ENCODE measurements around the gene SLC8A1. TPM values are rescaled to one million over a fixed set of nuclear protein-coding genes. Genes with fewer than 3 reads are reported as not detected.
"Not testable (repeated sequence)": the region's sequence is repeated elsewhere in the genome, so short reads cannot be mapped to it uniquely, and the experiment has no call there.

Gene SLC8A1
- total RNA-seq, 1 donor, result 39.1 TPM

- no peak for DNase-seq (ENCODE audit: low read depth)
- no peak for TF ChIP-seq CTCF (IDR thresholded peaks at IDR 0.05; ENCODE audit: insufficient read depth, low read length)
Observed at GRCh38 chr2:40087927-40088326, 364.0 kb downstream of the SLC8A1 start.

GRCh38 chr2:40087434-40087833, 364.5 kb downstream of the SLC8A1 start:
- peak; percentile 52 for DNase-seq (ENCODE audit: low read depth)
- H3K4me3 ChIP-seq (ENCODE audit: low read depth, low read length), result no peak overlapping the region
- no peak for TF ChIP-seq CTCF (IDR thresholded peaks at IDR 0.05; ENCODE audit: insufficient read depth, low read length)

More at GRCh38 chr2:40087927-40088326, 364.0 kb downstream of the SLC8A1 start:
- H3K4me3 ChIP-seq (ENCODE audit: low read depth, low read length), result no peak overlapping the region

GRCh38 chr2:40085786-40086185, 366.1 kb downstream of the SLC8A1 start:
- no peak for TF ChIP-seq CTCF (IDR thresholded peaks at IDR 0.05; ENCODE audit: insufficient read depth, low read length)
- no peak overlapping the region for H3K4me3 ChIP-seq (ENCODE audit: low read depth, low read length)
- DNase-seq (ENCODE audit: low read depth), result no peak

- DNase-seq (ENCODE audit: low read depth); H3K4me3 ChIP-seq (ENCODE audit: low read depth, low read length): not testable (repeated sequence)
Observed at GRCh38 chr2:40073336-40073735, 378.6 kb downstream of the SLC8A1 start.

- no peak for DNase-seq (ENCODE audit: low read depth)
- no peak for TF ChIP-seq CTCF (IDR thresholded peaks at IDR 0.05; ENCODE audit: insufficient read depth, low read length)
- H3K4me3 ChIP-seq (ENCODE audit: low read depth, low read length), result no peak overlapping the region
Observed at GRCh38 chr2:40072442-40073232, 379.3 kb downstream of the SLC8A1 start.

GRCh38 chr2:40062381-40062780, 389.5 kb downstream of the SLC8A1 start:
- H3K4me3 ChIP-seq (ENCODE audit: low read depth, low read length), result no peak overlapping the region

GRCh38 chr2:40049781-40050180, 402.1 kb downstream of the SLC8A1 start:
- no peak for DNase-seq (ENCODE audit: low read depth)

More at GRCh38 chr2:40062381-40062780, 389.5 kb downstream of the SLC8A1 start:
- no peak for TF ChIP-seq CTCF (IDR thresholded peaks at IDR 0.05; ENCODE audit: insufficient read depth, low read length)
- DNase-seq (ENCODE audit: low read depth), result no peak

More at GRCh38 chr2:40049781-40050180, 402.1 kb downstream of the SLC8A1 start:
- TF ChIP-seq CTCF (IDR thresholded peaks at IDR 0.05; ENCODE audit: insufficient read depth, low read length), result no peak
- H3K4me3 ChIP-seq (ENCODE audit: low read depth, low read length), result no peak overlapping the region
